GM12872 (cell line): ENCODE results near the gene ZNF107.

Source experiments
- CTCF ChIP-seq: IDR thresholded peaks from 3 replicates; pipeline ENCODE4 v1.5.1; 2011; ENCODE audit warnings: low read depth, mild to moderate bottlenecking, low read length, moderate library complexity; ENCODE audit not compliant: insufficient read depth

ZNF107 gene

GRCh38 chr7:64651203-64651602, 14.7 kb upstream of the ZNF107 start:
- TF ChIP-seq CTCF, result no peak

GRCh38 chr7:64651632-64652165, 14.2 kb upstream of the ZNF107 start:
- TF ChIP-seq CTCF, result no peak

- no peak for TF ChIP-seq CTCF
Observed at GRCh38 chr7:64653721-64654401, 12.1 kb upstream of the ZNF107 start.

GRCh38 chr7:64654796-64655548, 11.0 kb upstream of the ZNF107 start:
- no peak for TF ChIP-seq CTCF

GRCh38 chr7:64655811-64656210, 10.1 kb upstream of the ZNF107 start:
- no peak for TF ChIP-seq CTCF

- no peak for TF ChIP-seq CTCF
Observed at GRCh38 chr7:64656489-64656888, 9.4 kb upstream of the ZNF107 start.

- no peak for TF ChIP-seq CTCF
Observed at GRCh38 chr7:64666663-64667050, 724 bp downstream of the ZNF107 start.
